GM23338 (cell line): ENCODE data around the gene ATP8A1. TPM values are rescaled to one million over a fixed set of nuclear protein-coding genes. Genes with fewer than 3 reads are reported as not detected.

Experiments
- ATAC-seq: fragments of 200-7000 bp; cut with Tn5 transposase; 3 replicates; pipeline ENCODE4 v1.9.1; 2020
- DNase-seq: peaks from one replicate; pipeline ENCODE4 v3.0.0-alpha.2; 2015; ENCODE audit warnings: low spot score
- H2AFZ ChIP-seq: fragments of 200-600 bp; sonication (generic); 2 replicates; pipeline ENCODE4 v1.8.0; 2016; ENCODE audit warnings: antibody characterized with exemption, mild to moderate bottlenecking, moderate library complexity
- H3F3A ChIP-seq: fragments of 200-600 bp; sonication (generic); replicated peaks from 2 replicates; pipeline ENCODE4 v1.8.0; 2017; ENCODE audit warnings: antibody characterized with exemption, mixed run types, low read depth
- H3K27ac ChIP-seq: fragments of 200-600 bp; sonication (generic); 2 replicates; pipeline ENCODE4 v1.6.1; 2016; ENCODE audit warnings: low read depth
- H3K27me3 ChIP-seq: fragments of 200-600 bp; sonication (generic); 2 replicates; pipeline ENCODE4 v1.8.0; 2016; ENCODE audit warnings: mild to moderate bottlenecking, mixed run types, moderate library complexity; ENCODE audit not compliant: insufficient read depth
- H3K36me3 ChIP-seq: fragments of 200-600 bp; sonication (generic); 2 replicates; pipeline ENCODE4 v1.8.0; 2016; ENCODE audit warnings: mild to moderate bottlenecking; ENCODE audit not compliant: insufficient read depth
- H3K4me1 ChIP-seq: fragments of 200-600 bp; sonication (generic); 2 replicates; pipeline ENCODE4 v1.8.0; 2016; ENCODE audit warnings: mild to moderate bottlenecking, moderate library complexity; ENCODE audit not compliant: insufficient read depth
- H3K4me2 ChIP-seq: fragments of 200-600 bp; sonication (generic); 2 replicates; pipeline ENCODE4 v1.7.1; 2017; ENCODE audit warnings: mixed run types
- H3K4me3 ChIP-seq: fragments of 200-600 bp; sonication (generic); 2 replicates; pipeline ENCODE4 v1.6.1; 2016; ENCODE audit warnings: mixed run types
- H3K79me2 ChIP-seq: fragments of 200-600 bp; sonication (generic); replicated peaks from 2 replicates; pipeline ENCODE4 v1.8.0; 2017; ENCODE audit warnings: mild to moderate bottlenecking; ENCODE audit not compliant: insufficient read depth
- H3K9me2 ChIP-seq: fragments of 200-600 bp; sonication (generic); 2 replicates; pipeline ENCODE4 v1.8.0; 2017; ENCODE audit not compliant: insufficient read depth
- H4K20me1 ChIP-seq: fragments of 200-600 bp; sonication (generic); replicated peaks from 2 replicates; pipeline ENCODE4 v1.8.0; 2017; ENCODE audit warnings: mild to moderate bottlenecking; ENCODE audit not compliant: insufficient read depth
- H3K27ac Mint-ChIP-seq: 2 replicates; pipeline ENCODE4 v1.8.0; 2020; ENCODE audit warnings: inconsistent platforms, mild to moderate bottlenecking, moderate library complexity, mixed read lengths
- H3K27me3 Mint-ChIP-seq: 3 replicates; pipeline ENCODE4 v1.8.0; 2022; ENCODE audit warnings: low read depth, mild to moderate bottlenecking, moderate library complexity, mixed read lengths, inconsistent platforms; ENCODE audit not compliant: insufficient read depth, poor library complexity
- H3K36me3 Mint-ChIP-seq: 3 replicates; pipeline ENCODE4 v1.8.0; 2021; ENCODE audit warnings: low read depth, mild to moderate bottlenecking, inconsistent platforms, moderate library complexity, mixed read lengths
- H3K4me1 Mint-ChIP-seq: 3 replicates; pipeline ENCODE4 v1.8.0; 2020; ENCODE audit warnings: mild to moderate bottlenecking, inconsistent platforms, mixed read lengths
- H3K4me3 Mint-ChIP-seq: 3 replicates; pipeline ENCODE4 v1.8.0; 2021; ENCODE audit warnings: moderate library complexity, mild to moderate bottlenecking, inconsistent platforms, mixed read lengths
- H3K9me3 Mint-ChIP-seq: 3 replicates; pipeline ENCODE4 v1.8.0; 2020; ENCODE audit warnings: moderate library complexity, mild to moderate bottlenecking, inconsistent platforms, mixed read lengths
- CREB1 ChIP-seq: fragments of 250-450 bp; sonication (Bioruptor Pico); IDR thresholded peaks from 2 replicates; pipeline ENCODE4 v1.5.0; 2020; ENCODE audit warnings: low read depth, mild to moderate bottlenecking, moderate library complexity
- CTCF ChIP-seq, 2 experiments: fragments of 200-600 bp in 1 of 2; sonication (generic) in 1 of 2; conservative IDR thresholded peaks; 2 replicates each; pipeline versions ENCODE4 v1.5.1 to v1.6.1; 2016 to 2017; ENCODE audit warnings: antibody characterized with exemption in 2 of 2, low read depth in 2 of 2, mild to moderate bottlenecking in 2 of 2, moderate library complexity in 1 of 2
- ETS1 ChIP-seq: IDR thresholded peaks from 2 replicates; pipeline ENCODE4 v1.6.1; 2016; ENCODE audit warnings: antibody characterized with exemption
- EZH2 ChIP-seq: fragments of 200-600 bp; sonication (generic); IDR thresholded peaks from one replicate; pipeline ENCODE4 v1.8.0; 2017; ENCODE audit warnings: antibody characterized with exemption, mild to moderate bottlenecking, low read depth; ENCODE audit not compliant: unreplicated experiment
- EZH2phosphoT487 ChIP-seq: fragments of 200-600 bp; sonication (generic); IDR thresholded peaks from one replicate; pipeline ENCODE4 v1.8.1; 2018; ENCODE audit warnings: antibody characterized with exemption; ENCODE audit not compliant: unreplicated experiment
- JUNB ChIP-seq: IDR thresholded peaks from one replicate; pipeline ENCODE4 v1.6.1; 2016; ENCODE audit warnings: antibody characterized with exemption; ENCODE audit not compliant: unreplicated experiment
- NANOG ChIP-seq: IDR thresholded peaks from 2 replicates; pipeline ENCODE4 v1.6.1; 2016; ENCODE audit warnings: antibody characterized with exemption, borderline replicate concordance
- POLR2AphosphoS5 ChIP-seq: IDR thresholded peaks from 2 replicates; pipeline ENCODE4 v1.6.1; 2016; ENCODE audit warnings: antibody characterized with exemption, low read depth
- REST ChIP-seq: IDR thresholded peaks from one replicate; pipeline ENCODE4 v1.6.1; 2018; ENCODE audit warnings: antibody characterized with exemption; ENCODE audit not compliant: unreplicated experiment
- ZNF114 ChIP-seq: fragments of 250-450 bp; sonication (Bioruptor Pico); IDR thresholded peaks from 2 replicates; pipeline ENCODE4 v1.5.0; 2020; ENCODE audit warnings: mild to moderate bottlenecking, moderate library complexity
- ZNF331 ChIP-seq: fragments of 250-450 bp; sonication (Bioruptor Pico); IDR thresholded peaks from 2 replicates; pipeline ENCODE4 v1.5.0; 2020; ENCODE audit warnings: low read depth, mild to moderate bottlenecking, moderate library complexity
- polyA plus RNA-seq: library from polyadenylated mRNA; unstranded; fragments of >200 nt; fragmentation: Nextera tagmentation; extraction: Ambion mirVana; gene quantifications from 2 replicates; pipeline ENCODE4 v1.2.1, GENCODE V29; 2016
- total RNA-seq: library from RNA; depleted of rRNA; stranded (reverse); fragments of >200 nt; shearing (Covaris generic); gene quantifications from 2 replicates; pipeline ENCODE4 v1.2.3, GENCODE V29; 2014

Gene ATP8A1
- total and polyA plus RNA-seq, 2 experiments from 2014 or later: 6.8 to 66.3 TPM

- H3K4me2 ChIP-seq: no peak overlapping the region
- no peak overlapping the region for H2AFZ ChIP-seq
- no peaks in the 10 kb centered on the region for H3K36me3 Mint-ChIP-seq
- DNase-seq (no peak), ATAC-seq (no peak)
- H4K20me1 ChIP-seq: no peaks in the 10 kb centered on the region
- H3K9me2 ChIP-seq: no peaks in the 10 kb centered on the region
- H3K27me3 ChIP-seq: no peaks in the 10 kb centered on the region
- no peaks in the 10 kb centered on the region for H3K36me3 ChIP-seq
- no peaks in the 10 kb centered on the region for H3K9me3 Mint-ChIP-seq
- H3K4me3 Mint-ChIP-seq: no peak overlapping the region
- H3K79me2 ChIP-seq: no peaks in the 10 kb centered on the region
- H3K27me3 Mint-ChIP-seq: no peaks in the 10 kb centered on the region
- no peak for TF ChIP-seq EZH2phosphoT487
- no peak for TF ChIP-seq ZNF114
- no peak for TF ChIP-seq EZH2
- TF ChIP-seq JUNB: no peak
- no peak for TF ChIP-seq CTCF (conservative IDR thresholded peaks at IDR 0.05; ENCODE audit: low read depth in 2 of 2)
- TF ChIP-seq REST: no peak
- TF ChIP-seq ZNF331 (CRISPR knock-in tag): no peak
- TF ChIP-seq POLR2AphosphoS5: no peak
- no peak for TF ChIP-seq NANOG
- TF ChIP-seq ETS1: no peak
- TF ChIP-seq CREB1 (CRISPR knock-in tag): no peak
- no peaks in the 10 kb centered on the region for H3F3A ChIP-seq
- H3K27ac Mint-ChIP-seq: no peak overlapping the region
- peaks cover 40% of the 10 kb centered on the region for H3K4me1 Mint-ChIP-seq
- no peak overlapping the region for H3K4me3 ChIP-seq
- H3K4me1 ChIP-seq: peaks cover 29% of the 10 kb centered on the region
- H3K27ac ChIP-seq: no peak overlapping the region
Observed at GRCh38 chr4:42410446-42410845, 246.5 kb downstream of the ATP8A1 start.
